Neural cell (in vitro differentiated cells): Measurements from ENCODE around the gene TAF1L. TPM values are rescaled to one million over a fixed set of nuclear protein-coding genes. Genes with fewer than 3 reads are reported as not detected.
"Not testable (repeated sequence)": the region's sequence is repeated elsewhere in the genome, so short reads cannot be mapped to it uniquely, and the experiment has no call there.

Experiments used
- H2AFZ ChIP-seq: fragments of 200-600, 300-800 bp; sonication (generic), shearing (Covaris generic); 2 replicates; pipeline ENCODE4 v1.6.0; 2014; ENCODE audit warnings: low read depth, mild to moderate bottlenecking, antibody characterized with exemption, low read length, moderate library complexity
- H3F3A ChIP-seq: fragments of 200-600 bp; shearing (Covaris generic); 2 replicates; pipeline ENCODE4 v1.6.1; 2016; ENCODE audit warnings: mild to moderate bottlenecking, moderate library complexity, mixed read lengths, antibody characterized with exemption, low read length; ENCODE audit not compliant: insufficient read depth, poor library complexity, severe bottlenecking
- H3K27ac ChIP-seq: fragments of 200-600, 300-800 bp; sonication (generic), shearing (Covaris generic); 2 replicates; pipeline ENCODE4 v1.5.1; 2014; ENCODE audit warnings: mild to moderate bottlenecking, low read length, moderate library complexity
- H3K27me3 ChIP-seq: fragments of 300-800, 200-600 bp; sonication (generic), shearing (Covaris generic); 2 replicates; pipeline ENCODE4 v1.6.0; 2014; ENCODE audit warnings: mild to moderate bottlenecking, low read depth, low read length, moderate library complexity; ENCODE audit not compliant: insufficient read depth
- H3K36me3 ChIP-seq: fragments of 300-800, 200-600 bp; sonication (generic), shearing (Covaris generic); 2 replicates; pipeline ENCODE4 v1.5.1; 2014; ENCODE audit warnings: mild to moderate bottlenecking, antibody characterized with exemption, low read length, moderate library complexity; ENCODE audit not compliant: insufficient read depth
- H3K4me2 ChIP-seq: fragments of 300-800, 200-600 bp; sonication (generic), shearing (Covaris generic); 2 replicates; pipeline ENCODE4 v1.6.0; 2014; ENCODE audit warnings: mild to moderate bottlenecking, low read length
- H3K4me3 ChIP-seq: fragments of 300-800, 200-600 bp; sonication (generic), shearing (Covaris generic); 2 replicates; pipeline ENCODE4 v1.5.1; 2014; ENCODE audit warnings: mild to moderate bottlenecking, low read length, moderate library complexity
- H3K79me2 ChIP-seq: fragments of 200-600 bp; shearing (Covaris generic); replicated peaks from 2 replicates; pipeline ENCODE4 v1.6.0; 2014; ENCODE audit warnings: mild to moderate bottlenecking, low read length, moderate library complexity; ENCODE audit not compliant: insufficient read depth
- H3K9ac ChIP-seq: fragments of 300-800, 200-600 bp; sonication (generic), shearing (Covaris generic); 2 replicates; pipeline ENCODE4 v1.6.1; 2016; ENCODE audit warnings: mild to moderate bottlenecking, low read length, mixed read lengths
- H3K9me2 ChIP-seq: fragments of 200-600 bp; shearing (Covaris generic); 2 replicates; pipeline ENCODE4 v1.6.1; 2016; ENCODE audit warnings: mild to moderate bottlenecking, low read length, mixed read lengths; ENCODE audit not compliant: insufficient read depth
- H3K9me3 ChIP-seq: fragments of 200-600, 300-800 bp; sonication (generic), shearing (Covaris generic); 2 replicates; pipeline ENCODE4 v1.6.1; 2016; ENCODE audit warnings: mild to moderate bottlenecking, mixed run types, low read length, moderate library complexity, mixed read lengths
- H4K20me1 ChIP-seq: fragments of 200-600 bp; shearing (Covaris generic); 2 replicates; pipeline ENCODE4 v1.6.1; 2016; ENCODE audit warnings: mild to moderate bottlenecking, mixed run types; ENCODE audit not compliant: insufficient read depth
- EP300 ChIP-seq: fragments of 450-650 bp; conservative IDR thresholded peaks from 2 replicates; pipeline ENCODE4 v1.6.1; 2014; ENCODE audit warnings: antibody characterized with exemption, mild to moderate bottlenecking, moderate library complexity; ENCODE audit not compliant: poor library complexity, severe bottlenecking
- EZH2 ChIP-seq: fragments of 200-600, 300-800 bp; shearing (Covaris generic), sonication (generic); IDR thresholded peaks from 2 replicates; pipeline ENCODE4 v1.6.1; 2014; ENCODE audit warnings: antibody characterized with exemption, low read length, borderline replicate concordance, mild to moderate bottlenecking; ENCODE audit not compliant: insufficient read depth, poor library complexity, severe bottlenecking
- MXI1 ChIP-seq: fragments of 450-650 bp; conservative IDR thresholded peaks from 2 replicates; pipeline ENCODE4 v1.6.1; 2014; ENCODE audit warnings: antibody characterized with exemption, mild to moderate bottlenecking; ENCODE audit not compliant: poor library complexity, severe bottlenecking
- POLR2AphosphoS5 ChIP-seq: IDR thresholded peaks from 2 replicates; pipeline ENCODE4 v1.6.1; 2012
- RAD21 ChIP-seq: fragments of 450-650 bp; conservative IDR thresholded peaks from 2 replicates; pipeline ENCODE4 v1.6.1; 2014; ENCODE audit warnings: antibody characterized with exemption, mild to moderate bottlenecking, moderate library complexity
- SMC3 ChIP-seq: fragments of 450-650 bp; conservative IDR thresholded peaks from 2 replicates; pipeline ENCODE4 v1.6.1; 2014; ENCODE audit warnings: antibody characterized with exemption, mild to moderate bottlenecking, moderate library complexity; ENCODE audit not compliant: poor library complexity
- TAF1 ChIP-seq: IDR thresholded peaks from 2 replicates; pipeline ENCODE4 v1.6.1; 2012; ENCODE audit warnings: low read depth
- polyA plus RNA-seq: library from polyadenylated mRNA; depleted of rRNA; stranded (reverse); fragments of >200 nt; gene quantifications from 2 replicates; pipeline ENCODE4 v1.2.3, GENCODE V29; 2014
- TF ChIP-seq, protein P1 (sequence below): IDR thresholded peaks from 2 replicates; pipeline ENCODE4 v1.6.1; 2012; ENCODE audit warnings: borderline replicate concordance
- TF ChIP-seq, protein P2 (sequence below): fragments of 450-650 bp; IDR thresholded peaks from 2 replicates; pipeline ENCODE4 v1.5.1; 2014; ENCODE audit warnings: antibody characterized with exemption, mild to moderate bottlenecking, moderate library complexity; ENCODE audit not compliant: poor library complexity, severe bottlenecking

TAF1L gene
- polyA plus RNA-seq, 1 donor from 2014 or later: not detected

DNA sequence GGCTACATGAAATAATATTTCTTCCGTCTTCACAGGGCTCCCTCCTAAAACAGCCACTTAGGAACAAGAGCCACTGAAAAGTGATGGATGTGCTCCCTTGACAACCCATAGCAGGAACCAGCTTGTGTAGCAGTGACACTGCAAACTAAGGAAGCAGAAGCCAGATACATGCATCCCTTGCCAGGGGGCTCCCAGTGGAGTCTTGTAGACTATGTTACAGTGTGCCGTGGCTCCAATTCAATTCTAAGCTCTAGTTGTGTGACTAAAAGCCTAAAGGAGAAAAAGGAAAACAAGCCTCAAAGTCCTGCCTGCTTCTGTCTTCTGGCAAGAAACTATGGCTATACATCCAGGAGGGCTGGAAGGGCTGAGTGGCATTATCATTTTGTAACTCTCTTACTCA, 12.2 kb upstream of the TAF1L start:
- Histone ChIP-seq H3K4me3 (no peak overlapping the region), H3K9ac (no peak overlapping the region), H3K79me2 (no peaks in the 10 kb centered on the region), H3K27me3 (no peaks in the 10 kb centered on the region), H4K20me1 (no peaks in the 10 kb centered on the region), H3K9me3 (no peaks in the 10 kb centered on the region), H3K4me2 (no peak overlapping the region), H3K27ac (no peak overlapping the region), H3F3A (no peaks in the 10 kb centered on the region), H3K9me2 (no peaks in the 10 kb centered on the region), H3K36me3 (no peaks in the 10 kb centered on the region), H2AFZ (no peak overlapping the region)
- TF ChIP-seq MXI1: no peak
- no peak for TF ChIP-seq TAF1
- TF ChIP-seq EP300: no peak
- TF ChIP-seq SMC3: no peak
- no peak for TF ChIP-seq POLR2AphosphoS5
- TF ChIP-seq, protein P1, sequence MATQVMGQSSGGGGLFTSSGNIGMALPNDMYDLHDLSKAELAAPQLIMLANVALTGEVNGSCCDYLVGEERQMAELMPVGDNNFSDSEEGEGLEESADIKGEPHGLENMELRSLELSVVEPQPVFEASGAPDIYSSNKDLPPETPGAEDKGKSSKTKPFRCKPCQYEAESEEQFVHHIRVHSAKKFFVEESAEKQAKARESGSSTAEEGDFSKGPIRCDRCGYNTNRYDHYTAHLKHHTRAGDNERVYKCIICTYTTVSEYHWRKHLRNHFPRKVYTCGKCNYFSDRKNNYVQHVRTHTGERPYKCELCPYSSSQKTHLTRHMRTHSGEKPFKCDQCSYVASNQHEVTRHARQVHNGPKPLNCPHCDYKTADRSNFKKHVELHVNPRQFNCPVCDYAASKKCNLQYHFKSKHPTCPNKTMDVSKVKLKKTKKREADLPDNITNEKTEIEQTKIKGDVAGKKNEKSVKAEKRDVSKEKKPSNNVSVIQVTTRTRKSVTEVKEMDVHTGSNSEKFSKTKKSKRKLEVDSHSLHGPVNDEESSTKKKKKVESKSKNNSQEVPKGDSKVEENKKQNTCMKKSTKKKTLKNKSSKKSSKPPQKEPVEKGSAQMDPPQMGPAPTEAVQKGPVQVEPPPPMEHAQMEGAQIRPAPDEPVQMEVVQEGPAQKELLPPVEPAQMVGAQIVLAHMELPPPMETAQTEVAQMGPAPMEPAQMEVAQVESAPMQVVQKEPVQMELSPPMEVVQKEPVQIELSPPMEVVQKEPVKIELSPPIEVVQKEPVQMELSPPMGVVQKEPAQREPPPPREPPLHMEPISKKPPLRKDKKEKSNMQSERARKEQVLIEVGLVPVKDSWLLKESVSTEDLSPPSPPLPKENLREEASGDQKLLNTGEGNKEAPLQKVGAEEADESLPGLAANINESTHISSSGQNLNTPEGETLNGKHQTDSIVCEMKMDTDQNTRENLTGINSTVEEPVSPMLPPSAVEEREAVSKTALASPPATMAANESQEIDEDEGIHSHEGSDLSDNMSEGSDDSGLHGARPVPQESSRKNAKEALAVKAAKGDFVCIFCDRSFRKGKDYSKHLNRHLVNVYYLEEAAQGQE: no peak
- TF ChIP-seq, protein P2, sequence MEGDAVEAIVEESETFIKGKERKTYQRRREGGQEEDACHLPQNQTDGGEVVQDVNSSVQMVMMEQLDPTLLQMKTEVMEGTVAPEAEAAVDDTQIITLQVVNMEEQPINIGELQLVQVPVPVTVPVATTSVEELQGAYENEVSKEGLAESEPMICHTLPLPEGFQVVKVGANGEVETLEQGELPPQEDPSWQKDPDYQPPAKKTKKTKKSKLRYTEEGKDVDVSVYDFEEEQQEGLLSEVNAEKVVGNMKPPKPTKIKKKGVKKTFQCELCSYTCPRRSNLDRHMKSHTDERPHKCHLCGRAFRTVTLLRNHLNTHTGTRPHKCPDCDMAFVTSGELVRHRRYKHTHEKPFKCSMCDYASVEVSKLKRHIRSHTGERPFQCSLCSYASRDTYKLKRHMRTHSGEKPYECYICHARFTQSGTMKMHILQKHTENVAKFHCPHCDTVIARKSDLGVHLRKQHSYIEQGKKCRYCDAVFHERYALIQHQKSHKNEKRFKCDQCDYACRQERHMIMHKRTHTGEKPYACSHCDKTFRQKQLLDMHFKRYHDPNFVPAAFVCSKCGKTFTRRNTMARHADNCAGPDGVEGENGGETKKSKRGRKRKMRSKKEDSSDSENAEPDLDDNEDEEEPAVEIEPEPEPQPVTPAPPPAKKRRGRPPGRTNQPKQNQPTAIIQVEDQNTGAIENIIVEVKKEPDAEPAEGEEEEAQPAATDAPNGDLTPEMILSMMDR: no peak
- no peak for TF ChIP-seq RAD21
- TF ChIP-seq EZH2: no peak

DNA sequence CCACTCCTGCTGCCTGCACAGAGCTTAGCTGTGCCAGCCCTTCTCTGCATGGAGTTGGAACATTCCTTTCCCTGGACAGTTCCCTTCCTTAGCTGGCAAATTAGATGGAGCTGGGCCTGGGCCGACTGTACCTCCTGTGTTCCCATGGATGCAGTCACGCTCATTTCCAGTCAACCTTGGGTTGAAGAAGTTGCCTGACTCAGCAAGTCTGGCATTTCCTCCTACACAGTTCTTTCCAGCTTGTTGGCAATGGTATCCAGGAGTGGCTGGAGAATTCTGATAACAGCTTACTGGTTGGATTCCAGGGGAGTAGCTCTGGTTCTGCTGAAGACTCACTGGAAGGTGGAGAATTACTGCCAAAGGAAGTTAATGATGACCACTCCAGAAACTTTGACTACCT, 9.2 kb upstream of the TAF1L start:
- Histone ChIP-seq H3K4me3 (no peak overlapping the region), H3K9me2 (no peaks in the 10 kb centered on the region), H3F3A (no peaks in the 10 kb centered on the region), H3K27me3 (no peaks in the 10 kb centered on the region), H2AFZ (no peak overlapping the region), H3K9ac (no peak overlapping the region), H3K4me2 (no peak overlapping the region), H3K27ac (no peak overlapping the region), H3K9me3 (no peaks in the 10 kb centered on the region), H4K20me1 (no peaks in the 10 kb centered on the region), H3K36me3 (no peaks in the 10 kb centered on the region), H3K79me2 (no peaks in the 10 kb centered on the region)
- TF ChIP-seq EP300 (no peak), EZH2 (no peak), POLR2AphosphoS5 (no peak), TAF1 (no peak)

DNA sequence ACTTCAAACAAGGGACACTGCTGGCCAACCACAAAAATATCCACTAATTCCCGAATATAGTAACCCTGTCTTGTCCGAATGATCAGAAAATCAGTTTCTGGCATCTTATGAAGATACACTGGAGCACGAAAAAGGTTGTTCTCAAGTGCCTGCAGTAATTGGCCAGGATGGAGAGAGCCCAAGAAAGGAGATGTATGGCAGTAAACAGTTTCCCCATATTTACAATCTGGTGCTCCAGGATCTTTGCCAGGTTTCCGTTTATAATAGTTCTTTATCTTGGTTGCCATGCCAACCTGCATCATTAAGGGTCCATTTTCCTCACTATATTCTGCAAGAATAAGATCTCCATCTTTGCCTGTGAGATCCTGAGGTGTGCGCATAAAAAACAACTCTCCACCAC, 2.3 kb downstream of the TAF1L start:
- not testable (repeated sequence) for H3K79me2 ChIP-seq, H3F3A ChIP-seq, H3K27ac ChIP-seq, H2AFZ ChIP-seq, H3K9me2 ChIP-seq, H4K20me1 ChIP-seq, H3K9ac ChIP-seq, H3K4me2 ChIP-seq, H3K27me3 ChIP-seq, H3K9me3 ChIP-seq, H3K36me3 ChIP-seq, H3K4me3 ChIP-seq
